Right forelimb (tissue), 1 donor: ENCODE data around the gene RGS16.
"Not testable (repeated sequence)": the region's sequence is repeated elsewhere in the genome, so short reads cannot be mapped to it uniquely, and the experiment has no call there.

Source experiments
- DNase-seq: peaks from one replicate; pipeline ENCODE4 v3.0.0-alpha.2; 2018

The RGS16 gene

DNA sequence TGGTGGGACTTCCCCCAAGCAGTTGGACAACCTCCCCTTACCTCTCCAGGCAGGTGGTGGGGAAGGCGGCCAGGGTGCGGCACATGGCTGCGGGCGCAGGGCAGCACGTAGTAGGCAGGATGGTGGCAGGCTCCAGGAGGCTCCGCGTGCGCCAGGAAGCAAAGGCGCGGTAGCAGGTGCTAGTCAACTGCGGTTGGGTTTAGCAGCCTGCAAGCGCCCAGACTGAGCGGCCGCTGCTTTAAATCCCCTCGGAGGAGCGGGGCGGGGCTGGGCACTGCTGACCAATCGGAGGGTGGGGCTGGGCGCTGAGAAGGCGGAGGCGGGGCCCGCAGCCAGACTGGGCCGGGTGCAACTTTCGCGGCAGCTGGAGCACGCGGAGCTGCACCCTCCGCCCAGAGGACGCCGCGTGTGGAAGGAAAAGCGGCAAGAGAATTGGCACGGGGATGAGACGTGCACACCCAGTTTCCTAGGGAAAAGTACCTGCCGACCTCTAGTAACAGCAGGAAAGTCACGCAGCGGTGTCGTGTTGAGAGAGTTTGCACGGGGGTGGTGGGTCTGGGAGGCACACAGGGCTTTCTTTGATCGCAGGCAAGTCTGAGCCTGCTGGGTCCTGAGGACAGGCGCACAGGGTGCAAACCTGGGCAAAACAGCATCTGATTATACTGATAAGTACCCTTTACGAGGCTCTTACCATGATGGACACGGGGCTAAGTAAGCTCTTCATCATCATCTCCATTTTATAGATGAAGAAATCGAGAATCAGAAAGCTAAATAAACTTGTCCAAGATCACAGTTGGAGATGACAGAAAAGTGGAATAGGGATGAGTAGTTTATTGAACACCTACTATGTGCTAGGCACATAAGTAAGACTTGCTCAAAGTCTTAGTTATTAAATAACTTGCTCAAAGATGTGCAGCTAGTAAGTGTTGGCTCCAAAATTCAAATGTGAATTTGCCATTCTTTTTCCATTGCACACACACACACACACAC lies at the start of gene RGS16:
RGS16 (minus strand) TSS at position 215 of the 990 bp plus-strand sequence; CDS start at position 85, 130 bp downstream.
- DNase-seq, result peak; percentile 93

- DNase-seq, result no peak
These were observed 49.8 kb upstream of the RGS16 start for GRCh38 chr1:182653986-182654385.

- DNase-seq, result no peak
These were observed 48.7 kb upstream of the RGS16 start for GRCh38 chr1:182652933-182653332.

- DNase-seq, result no peak
These were observed 47.1 kb upstream of the RGS16 start for GRCh38 chr1:182651339-182651724.

- DNase-seq, result no peak
These were observed 46.6 kb upstream of the RGS16 start for GRCh38 chr1:182650678-182651338.

DNA sequence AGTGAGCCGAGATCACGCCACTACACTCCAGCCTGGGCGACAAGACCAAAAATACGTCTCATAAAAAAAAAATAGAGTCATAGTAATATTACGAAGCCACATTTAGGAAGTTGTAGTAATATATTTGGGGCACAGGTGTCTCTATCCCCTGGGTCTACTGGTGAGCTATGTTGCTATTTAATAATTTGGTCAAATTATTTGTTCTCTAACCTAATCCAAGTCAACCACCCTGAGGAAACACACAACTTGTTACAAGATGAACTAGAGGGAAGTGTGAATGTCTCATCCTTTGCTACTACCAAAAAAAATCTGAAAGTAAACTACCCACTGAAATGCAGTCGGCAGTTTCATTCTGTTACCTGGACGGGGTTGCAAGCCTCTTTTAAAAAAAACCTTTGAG lies 44.9 kb upstream of the RGS16 start:
- no peak for DNase-seq

GRCh38 chr1:182646739-182647138 lies 42.5 kb upstream of the RGS16 start:
- DNase-seq, result no peak

- no peak for DNase-seq
These were observed 40.7 kb upstream of the RGS16 start for GRCh38 chr1:182644886-182645285.

DNA sequence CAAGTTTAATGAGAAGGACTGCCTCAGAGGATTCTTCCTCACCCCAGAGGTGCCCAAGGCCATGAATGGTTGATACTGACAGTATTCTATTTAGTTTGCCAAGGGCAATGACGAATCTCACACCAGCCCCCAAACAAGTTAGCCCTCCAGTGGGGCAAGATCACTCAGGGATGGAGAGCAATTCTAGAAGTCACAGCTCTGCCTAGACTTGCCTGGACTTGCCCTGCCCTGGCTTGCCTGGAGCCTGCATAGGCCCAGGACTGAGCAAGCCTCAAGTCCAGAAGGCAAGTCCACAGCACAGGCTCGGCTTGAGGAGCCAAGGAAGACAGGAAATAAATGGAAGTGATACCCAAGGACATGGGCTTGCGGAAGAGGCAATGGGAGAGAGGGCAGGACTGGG lies 39.5 kb upstream of the RGS16 start:
- no peak for DNase-seq

GRCh38 chr1:182642461-182642860 lies 38.3 kb upstream of the RGS16 start:
- DNase-seq, result no peak

DNA sequence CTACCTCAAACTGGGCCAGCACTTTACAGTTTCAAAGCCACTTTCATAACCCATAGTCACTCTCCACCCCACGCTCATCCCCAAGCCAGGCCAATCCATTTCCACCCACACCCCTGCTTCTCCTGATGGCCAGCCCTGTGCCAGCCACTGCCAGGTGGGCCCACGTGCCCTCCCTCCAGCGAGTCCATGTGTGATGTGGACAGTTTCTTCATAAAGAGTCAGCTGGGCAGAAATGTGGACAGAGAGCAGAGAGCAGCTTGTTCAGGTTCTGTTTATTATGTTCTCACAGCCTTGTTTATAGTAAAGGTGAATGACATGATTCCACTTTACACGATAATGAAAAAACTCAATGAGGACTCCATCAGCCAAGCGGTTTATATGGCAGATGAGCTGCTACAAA lies 37.4 kb upstream of the RGS16 start:
- DNase-seq, result no peak

- DNase-seq, result no peak
These were observed 35.1 kb upstream of the RGS16 start for GRCh38 chr1:182639330-182639729.

- no peak for DNase-seq
These were observed 33.6 kb upstream of the RGS16 start for GRCh38 chr1:182637769-182638168.

- no peak for DNase-seq
These were observed 31.7 kb upstream of the RGS16 start for GRCh38 chr1:182635871-182636270.

DNA sequence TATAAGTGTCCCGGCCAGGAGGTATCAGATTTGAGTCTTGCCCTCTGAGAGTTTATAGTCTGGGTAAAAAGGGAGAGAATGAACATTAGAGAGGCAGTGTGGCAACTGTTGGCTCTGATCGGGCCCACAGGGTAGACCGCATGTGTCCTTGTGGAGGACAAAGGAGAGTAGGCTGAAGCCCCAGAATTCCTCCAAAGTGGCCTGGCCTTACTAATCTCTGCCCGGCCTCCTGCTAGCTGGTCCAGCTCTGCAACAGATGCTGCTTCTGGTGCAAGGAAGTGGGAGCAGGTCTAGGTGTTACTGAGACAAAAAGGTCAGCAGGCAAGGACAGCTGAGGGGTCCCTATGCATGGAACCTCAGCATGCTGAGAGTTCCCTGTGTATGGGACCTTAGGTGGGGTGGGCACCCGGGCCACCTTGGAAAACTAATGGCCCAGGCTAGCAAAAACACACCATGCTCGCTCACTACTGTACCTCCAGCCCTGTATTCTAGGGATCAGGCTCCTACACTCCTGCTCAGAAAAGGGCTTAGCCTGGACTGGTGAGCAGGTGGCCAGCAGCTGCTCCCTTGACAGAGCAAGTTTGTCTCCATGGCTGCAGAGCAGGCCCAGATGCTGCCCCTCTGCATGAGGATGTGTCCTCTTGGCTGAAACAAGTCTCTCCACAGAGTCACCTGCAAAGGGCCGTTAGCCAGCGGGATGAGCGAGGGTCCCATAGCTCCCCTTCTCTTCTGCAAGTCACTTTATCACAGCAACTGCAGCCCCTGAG lies 30.3 kb upstream of the RGS16 start:
- no peak for DNase-seq

GRCh38 chr1:182633657-182634281 lies 29.6 kb upstream of the RGS16 start:
- DNase-seq, result no peak

GRCh38 chr1:182633031-182633430 lies 28.8 kb upstream of the RGS16 start:
- DNase-seq, result no peak

DNA sequence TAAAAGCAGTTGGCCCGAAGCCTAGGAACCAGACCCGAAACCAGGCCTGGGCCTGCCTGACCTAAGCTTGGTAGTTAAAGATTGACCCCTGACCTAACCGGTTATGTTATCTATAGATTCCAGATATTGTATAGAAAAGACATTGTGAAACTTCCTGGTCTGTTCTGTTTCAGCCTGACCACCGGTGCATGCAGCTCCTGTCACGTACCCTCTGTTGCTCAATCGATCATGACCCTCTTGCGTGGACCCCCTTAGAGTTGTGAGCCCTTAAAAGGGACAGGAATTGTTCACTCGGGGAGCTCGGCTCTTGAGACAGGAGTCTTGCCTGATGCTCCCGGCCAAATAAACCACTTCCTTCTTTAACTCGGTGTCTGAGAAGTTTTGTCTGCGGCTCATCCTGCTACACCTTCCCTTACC lies 28.3 kb upstream of the RGS16 start:
- DNase-seq, result not testable (repeated sequence)

DNA sequence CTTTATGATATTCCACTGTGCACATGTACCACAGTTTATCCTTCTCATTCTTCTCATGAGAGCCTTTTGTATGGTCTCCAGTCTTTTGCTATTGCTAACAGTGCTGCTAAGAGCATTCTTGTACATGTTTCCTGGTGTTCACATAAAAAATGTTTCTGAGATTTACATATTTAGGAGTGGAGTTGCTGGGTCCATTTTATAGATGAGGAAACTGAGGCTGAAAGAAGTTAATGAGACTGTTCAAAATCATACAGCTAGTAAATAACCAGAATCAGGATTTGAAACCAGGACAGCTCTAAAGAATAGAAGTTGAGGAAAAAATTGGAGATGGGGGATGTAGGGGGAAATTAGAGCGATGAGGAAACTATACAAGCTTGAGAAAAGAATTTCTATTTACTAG lies 27.8 kb upstream of the RGS16 start:
- no peak for DNase-seq

DNA sequence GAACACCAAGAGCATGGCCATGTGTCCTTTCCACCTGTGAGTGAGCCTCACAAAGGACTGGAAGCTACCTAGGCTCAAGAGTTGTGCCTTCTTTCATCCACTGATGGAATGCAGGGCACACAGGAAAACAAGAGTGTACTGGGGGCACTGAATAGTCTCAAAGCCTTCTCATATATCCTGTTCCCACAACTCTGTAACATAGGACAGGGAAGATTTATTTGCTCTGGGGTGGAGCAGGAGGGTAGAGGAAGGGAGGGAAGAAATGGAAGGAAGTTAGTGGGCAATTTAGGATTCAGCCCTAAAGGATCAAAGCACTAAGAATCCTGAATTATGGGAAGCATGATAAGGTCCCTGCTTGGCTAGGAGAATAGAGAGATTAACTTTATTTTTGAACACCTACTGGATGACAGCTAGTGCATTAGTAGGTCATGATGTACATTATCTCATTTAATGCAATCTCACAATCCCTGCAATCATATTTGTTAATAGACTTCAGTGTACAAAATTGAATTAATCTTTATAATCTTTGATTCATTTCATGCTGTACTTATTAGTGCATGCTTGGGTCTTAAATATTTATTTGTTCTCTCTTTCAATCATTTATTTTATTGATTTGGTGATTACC lies 27.0 kb upstream of the RGS16 start:
- DNase-seq, result no peak

GRCh38 chr1:182630586-182630985 lies 26.4 kb upstream of the RGS16 start:
- no peak for DNase-seq

DNA sequence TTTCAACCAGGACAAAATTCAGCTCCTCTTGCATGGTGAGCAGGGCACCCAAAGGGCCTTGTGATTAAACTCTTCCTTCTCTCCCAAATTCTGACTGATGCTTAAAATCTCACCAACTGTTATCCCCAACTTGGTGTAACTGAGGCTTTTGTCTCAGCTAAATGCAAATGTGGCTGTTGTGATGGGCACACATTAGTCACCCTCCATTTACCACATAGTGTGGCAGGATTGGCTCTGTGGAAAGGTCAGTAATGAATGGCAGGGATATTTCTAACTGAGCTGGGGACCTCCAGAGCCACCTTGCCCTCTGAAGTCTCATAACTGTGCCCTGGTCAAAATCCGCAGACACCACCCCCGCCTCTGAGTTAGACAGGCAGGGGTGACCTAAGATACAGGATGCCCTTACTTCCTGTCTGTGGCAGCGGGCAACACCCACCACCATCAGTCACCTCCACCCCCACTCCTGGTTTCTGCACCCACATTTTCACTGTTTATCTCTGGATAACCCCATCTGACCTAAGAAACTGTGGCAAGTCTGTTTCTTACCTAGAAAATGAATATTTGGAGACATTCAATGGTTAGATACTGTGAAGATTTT lies 25.4 kb upstream of the RGS16 start:
- no peak for DNase-seq
